SK-N-MC (cell line): Measurements from ENCODE around the gene PPARA.

ENCODE experiments used
- DNase-seq: peaks from one replicate; pipeline ENCODE4 v3.0.0-alpha.2; 2011; ENCODE audit warnings: low read depth, low spot score
- H3K27ac ChIP-seq: fragments of 200-600 bp; sonication (generic); 2 replicates; pipeline ENCODE4 v1.5.1; 2016; ENCODE audit warnings: mixed run types
- H3K36me3 ChIP-seq: fragments of 200-600 bp; sonication (generic); 2 replicates; pipeline ENCODE4 v1.6.1; 2017; ENCODE audit warnings: antibody characterized with exemption, low read length, mixed read lengths; ENCODE audit not compliant: insufficient read depth
- H3K4me3 ChIP-seq: fragments of 200-600 bp; sonication (generic); 2 replicates; pipeline ENCODE4 v1.5.1; 2016
- H3K9ac ChIP-seq: fragments of 200-600 bp; sonication (generic); 2 replicates; pipeline ENCODE4 v1.8.0; 2017; ENCODE audit warnings: mixed run types, mixed read lengths; ENCODE audit not compliant: insufficient read length
- H3K9me3 ChIP-seq: fragments of 200-600 bp; sonication (generic); 2 replicates; pipeline ENCODE4 v1.6.1; 2017; ENCODE audit warnings: low read depth, mild to moderate bottlenecking, antibody characterized with exemption, low read length, moderate library complexity, mixed read lengths
- EZH2 ChIP-seq: fragments of 200-600 bp; sonication (generic); IDR thresholded peaks from one replicate; pipeline ENCODE4 v1.6.1; 2017; ENCODE audit warnings: antibody characterized with exemption
- FOXP2 ChIP-seq: optimal IDR thresholded peaks from 2 replicates; pipeline ENCODE3; 2011; ENCODE audit warnings: mild to moderate bottlenecking, moderate library complexity; ENCODE audit not compliant: insufficient read depth; ENCODE audit errors: extremely low read length, control extremely low read depth
- POLR2AphosphoS5 ChIP-seq: IDR thresholded peaks from 2 replicates; pipeline ENCODE4 v1.6.1; 2012; ENCODE audit warnings: mild to moderate bottlenecking, low read depth, low read length, borderline replicate concordance

PPARA gene

GRCh38 chr22:46111645-46112306 is 38.5 kb upstream of the PPARA start:
- Histone ChIP-seq H3K27ac (0 out of 2 replicates have a peak overlapping the region, but pooled peaks have one; percentile 31), H3K9ac (no peak overlapping the region), H3K9me3 (no peaks in the 10 kb centered on the region), H3K36me3 (peaks cover 53% of the 10 kb centered on the region), H3K4me3 (no peak overlapping the region)
- TF ChIP-seq POLR2AphosphoS5, result peak; percentile 9; the same call in 1 of the 2 replicates
- no peak for TF ChIP-seq FOXP2
- no peak for TF ChIP-seq EZH2
- no peak for DNase-seq

DNA sequence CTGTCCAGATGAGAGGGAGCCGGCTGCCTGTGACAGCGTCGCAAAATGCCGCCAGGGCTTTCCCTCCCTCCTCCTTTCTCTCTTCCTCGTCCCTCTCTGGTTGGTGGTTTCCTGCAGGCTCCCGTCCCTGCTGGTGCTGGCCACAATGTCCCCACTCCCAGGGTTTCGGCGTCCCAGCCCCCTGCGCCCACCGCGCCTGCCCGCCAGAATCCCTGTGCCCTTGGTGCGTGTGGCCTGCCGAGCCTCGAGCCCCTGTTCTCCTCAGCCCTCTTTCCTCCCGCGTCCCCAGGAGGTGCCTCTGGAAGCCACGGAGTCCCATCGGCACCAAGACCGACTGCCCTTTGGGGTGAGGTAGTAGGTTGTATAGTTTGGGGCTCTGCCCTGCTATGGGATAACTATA is 37.9 kb upstream of the PPARA start:
- no peak overlapping the region for H3K9ac ChIP-seq
- no peaks in the 10 kb centered on the region for H3K9me3 ChIP-seq
- TF ChIP-seq POLR2AphosphoS5, result no peak
- TF ChIP-seq FOXP2, result no peak
- TF ChIP-seq EZH2, result no peak
- 0 out of 2 replicates have a peak overlapping the region, but pooled peaks have one; percentile 26 for H3K27ac ChIP-seq
- no peak overlapping the region for H3K4me3 ChIP-seq
- no peak for DNase-seq
- H3K36me3 ChIP-seq, result peaks cover 48% of the 10 kb centered on the region

DNA sequence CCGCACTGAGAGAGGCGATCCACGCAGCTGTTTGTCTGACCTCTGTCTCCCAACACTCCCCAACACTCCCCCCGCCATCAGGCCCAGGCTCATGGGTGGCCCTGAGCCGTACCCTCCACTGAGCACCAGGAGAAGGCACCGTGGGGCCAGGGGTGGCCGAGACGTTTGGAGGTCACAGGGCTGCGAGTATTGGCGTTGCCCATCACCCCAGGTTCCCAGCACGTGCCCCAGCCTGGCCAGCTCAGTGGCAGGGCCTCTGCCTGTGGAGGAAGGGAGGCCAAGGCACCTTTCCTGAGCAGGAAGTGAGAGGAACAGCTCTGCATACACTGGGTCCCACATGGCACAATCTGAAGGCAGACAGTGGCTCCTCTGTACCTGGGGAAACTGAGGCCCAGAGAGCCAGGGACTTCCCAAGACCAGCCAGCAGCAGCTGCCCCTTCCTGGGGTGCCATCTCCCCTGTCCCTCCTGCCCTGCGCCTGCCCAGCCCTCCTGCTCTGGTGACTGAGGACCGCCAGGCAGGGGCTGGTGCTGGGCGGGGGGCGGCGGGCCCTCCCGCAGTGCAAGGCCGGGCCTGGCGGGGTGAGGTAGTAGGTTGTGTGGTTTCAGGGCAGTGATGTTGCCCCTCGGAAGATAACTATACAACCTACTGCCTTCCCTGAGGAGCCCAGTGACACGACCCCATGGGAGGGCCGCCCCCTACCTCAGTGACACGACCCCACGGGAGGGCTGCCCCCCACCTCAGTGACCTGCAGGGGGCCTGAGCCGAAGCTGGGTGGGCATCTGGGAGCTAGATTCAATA is 37.0 kb upstream of the PPARA start:
- Histone ChIP-seq H3K9me3 (no peaks in the 10 kb centered on the region), H3K9ac (no peak overlapping the region), H3K4me3 (no peak overlapping the region), H3K27ac (peak overlapping the region; percentile 31; the same call in 1 of the 2 replicates), H3K36me3 (peaks cover 43% of the 10 kb centered on the region)
- TF ChIP-seq POLR2AphosphoS5 (peak; percentile 11; the same call in 1 of the 2 replicates), FOXP2 (no peak)
- no peak for DNase-seq

DNA sequence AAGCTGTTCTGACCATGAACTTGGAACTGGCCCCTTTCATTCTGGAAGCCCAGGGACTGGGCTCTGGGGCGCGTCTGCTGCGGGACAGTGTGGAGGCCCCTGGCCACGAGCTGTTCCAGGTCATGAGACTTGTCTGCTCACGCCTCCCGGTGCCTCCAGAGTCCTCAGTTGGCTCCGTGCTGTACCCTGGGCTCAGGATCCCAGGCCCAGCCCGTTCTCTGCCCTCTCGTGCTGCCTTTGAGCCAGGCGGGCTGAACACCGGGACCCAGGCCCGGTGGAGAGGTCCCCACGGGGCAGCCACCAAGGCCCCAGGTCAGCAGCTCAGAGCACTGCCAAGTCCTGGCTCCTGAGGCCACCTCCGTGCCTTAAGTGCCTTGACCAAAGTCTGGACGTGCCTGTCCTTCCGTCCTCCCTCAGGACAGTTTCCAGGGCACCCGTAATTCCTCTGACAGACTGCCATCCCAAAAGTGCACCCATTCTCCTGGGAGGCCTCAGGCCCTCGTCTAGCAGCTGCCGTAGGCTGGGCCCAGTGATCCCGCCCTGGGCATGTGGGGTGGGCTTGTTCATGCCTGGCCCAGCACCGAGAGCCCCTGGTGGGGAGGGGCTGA is 36.3 kb upstream of the PPARA start:
- no peak overlapping the region for H3K9ac ChIP-seq
- H3K27ac ChIP-seq, result peak overlapping the region; percentile 31; the same call in 1 of the 2 replicates
- TF ChIP-seq POLR2AphosphoS5, result 0 out of 2 replicates have a peak, but pooled peaks have one; percentile 1
- TF ChIP-seq FOXP2, result no peak
- no peaks in the 10 kb centered on the region for H3K9me3 ChIP-seq
- H3K36me3 ChIP-seq, result peaks cover 36% of the 10 kb centered on the region
- no peak for DNase-seq
- H3K4me3 ChIP-seq, result no peak overlapping the region

GRCh38 chr22:46114518-46115387 is 35.6 kb upstream of the PPARA start:
- no peaks in the 10 kb centered on the region for H3K9me3 ChIP-seq
- peaks cover 28% of the 10 kb centered on the region for H3K36me3 ChIP-seq
- H3K4me3 ChIP-seq, result no peak overlapping the region
- 0 out of 2 replicates have a peak overlapping the region, but pooled peaks have one; percentile 2 for H3K27ac ChIP-seq
- H3K9ac ChIP-seq, result no peak overlapping the region
- TF ChIP-seq POLR2AphosphoS5 (no peak), FOXP2 (no peak), EZH2 (no peak)
- DNase-seq, result no peak

DNA sequence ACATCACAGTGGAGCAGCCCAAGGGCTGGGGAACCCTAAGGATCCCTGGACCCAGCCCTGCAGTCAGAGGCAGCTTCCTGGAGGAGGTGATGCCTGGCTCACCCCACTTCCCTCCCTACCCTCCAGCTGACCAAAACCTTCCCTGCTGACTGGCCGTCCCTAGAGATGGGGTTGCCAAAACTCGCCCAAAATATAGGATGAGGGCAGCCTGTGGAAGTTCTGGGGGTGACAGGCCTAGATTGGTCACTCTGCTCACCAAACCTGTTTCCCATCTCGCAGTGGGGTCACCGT is 35.0 kb upstream of the PPARA start:
- no peak overlapping the region for H3K9ac ChIP-seq

GRCh38 chr22:46115755-46116490 is 34.4 kb upstream of the PPARA start:
- TF ChIP-seq POLR2AphosphoS5 (no peak), EZH2 (no peak), FOXP2 (no peak)
- Histone ChIP-seq H3K9ac (no peak overlapping the region), H3K27ac (no peak overlapping the region), H3K36me3 (peaks cover 17% of the 10 kb centered on the region; the same call in 1 of the 2 replicates), H3K4me3 (no peak overlapping the region), H3K9me3 (no peaks in the 10 kb centered on the region)
- DNase-seq, result no peak

More for the DNA sequence above, 35.0 kb upstream of the PPARA start:
- Histone ChIP-seq H3K36me3 (peaks cover 23% of the 10 kb centered on the region), H3K27ac (no peak overlapping the region), H3K9me3 (no peaks in the 10 kb centered on the region), H3K4me3 (no peak overlapping the region)
- DNase-seq, result no peak
- peak; percentile 13; the same call in 1 of the 2 replicates for TF ChIP-seq POLR2AphosphoS5
- no peak for TF ChIP-seq EZH2
